B cell (primary cell): ENCODE results near the gene LAMC2. TPM values are rescaled to one million over a fixed set of nuclear protein-coding genes. Genes with fewer than 3 reads are reported as not detected.
"Not testable (repeated sequence)": the region's sequence is repeated elsewhere in the genome, so short reads cannot be mapped to it uniquely, and the experiment has no call there.

Source experiments
- ATAC-seq: fragments of 200-7000 bp; cut with Tn5 transposase; one replicate; pipeline ENCODE4 v1.10.0; 2021; ENCODE audit warnings: low read depth, mild to moderate bottlenecking, moderate number of reproducible peaks, moderate library complexity
- CTCF ChIA-PET: fragments of 350-600 bp; sonication (Branson Sonifier 250); formaldehyde crosslinking; loops from one replicate; lab custom pipeline; 2021; ENCODE audit warnings: antibody characterized with exemption, inconsistent platforms; lab: Charles Lee
- POLR2A ChIA-PET: fragments of 350-600 bp; sonication (Branson Sonifier 250); formaldehyde crosslinking; loops from one replicate; lab custom pipeline; 2021; ENCODE audit warnings: antibody characterized with exemption; lab: Charles Lee
- DNase-seq: peaks from one replicate; pipeline ENCODE4 v3.0.0; 2013
- H2AFZ ChIP-seq: 2 replicates; pipeline ENCODE4 v1.6.1; 2012; ENCODE audit warnings: mild to moderate bottlenecking, low read depth, low read length; ENCODE audit not compliant: insufficient read depth, poor library complexity, severe bottlenecking
- H3K27ac ChIP-seq, 2 donors: 1 replicate in 1 of 2; 2 replicates in 1 of 2; pipeline ENCODE4 v1.5.1; 2012 to 2013; ENCODE audit warnings: low read length in 2 of 2, mild to moderate bottlenecking in 2 of 2, moderate library complexity in 1 of 2
- H3K27me3 ChIP-seq, 4 experiments: fragments of 200-600 bp in 1 of 4; sonication (generic) in 1 of 4; replicated peaks in 1 of 4; 1 replicate in 2 of 4; 2 replicates in 2 of 4; pipeline versions ENCODE4 v1.6.1 to v1.7.0; 2013 to 2016; ENCODE audit warnings: low read length in 3 of 4, mild to moderate bottlenecking in 2 of 4, mixed read lengths in 1 of 4, moderate library complexity in 1 of 4; ENCODE audit not compliant: insufficient read depth in 4 of 4, control insufficient read depth in 3 of 4; ENCODE audit errors: control extremely low read depth in 1 of 4
- H3K36me3 ChIP-seq, 2 experiments: replicated peaks in 1 of 2; 1 replicate in 1 of 2; 2 replicates in 1 of 2; pipeline versions ENCODE4 v1.6.1 to v1.7.1; 2013; ENCODE audit warnings: low read length in 1 of 2; ENCODE audit not compliant: insufficient read depth in 2 of 2, control insufficient read depth in 1 of 2; ENCODE audit errors: control extremely low read depth in 1 of 2, extremely low read depth in 1 of 2
- H3K4me1 ChIP-seq, 2 donors: fragments of 200-600 bp in 1 of 2; sonication (generic) in 1 of 2; 1 replicate in 1 of 2; 2 replicates in 1 of 2; pipeline versions ENCODE4 v1.5.1 to v1.6.1; 2013 to 2017; ENCODE audit warnings: low read length in 2 of 2; ENCODE audit not compliant: control insufficient read depth in 2 of 2, insufficient read depth in 2 of 2
- H3K4me2 ChIP-seq: replicated peaks from 2 replicates; pipeline ENCODE3; 2012; ENCODE audit warnings: mild to moderate bottlenecking, low read depth, low read length; ENCODE audit not compliant: poor library complexity, severe bottlenecking
- H3K4me3 ChIP-seq, 5 experiments: fragments of 200-600 bp in 1 of 5; sonication (generic) in 1 of 5; 1 replicate in 3 of 5; 2 replicates in 2 of 5; pipeline versions ENCODE4 v1.5.1 to v1.7.0; 2011 to 2016; ENCODE audit warnings: low read length in 4 of 5, mild to moderate bottlenecking in 4 of 5, low read depth in 2 of 5, control low read depth in 1 of 5, moderate library complexity in 1 of 5; ENCODE audit not compliant: insufficient read depth in 1 of 5; ENCODE audit errors: control extremely low read depth in 1 of 5, extremely low read depth in 1 of 5
- H3K79me2 ChIP-seq: fragments of 200-600 bp; sonication (generic); one replicate; pipeline ENCODE4 v1.6.0; 2016; ENCODE audit warnings: low read length; ENCODE audit not compliant: control insufficient read depth, insufficient read depth
- H3K9ac ChIP-seq: fragments of 200-600 bp; sonication (generic); 2 replicates; pipeline ENCODE4 v1.6.1; 2017; ENCODE audit warnings: mild to moderate bottlenecking, low read length, moderate library complexity
- H3K9me3 ChIP-seq, 3 donors: one replicate each; pipeline versions ENCODE4 v1.6.1 to v1.7.1; 2013; ENCODE audit warnings: low read length in 2 of 3; ENCODE audit not compliant: control insufficient read depth in 2 of 3, insufficient read depth in 1 of 3; ENCODE audit errors: control extremely low read depth in 1 of 3
- H4K20me1 ChIP-seq: 2 replicates; pipeline ENCODE4 v1.6.0; 2012; ENCODE audit warnings: mild to moderate bottlenecking, low read length; ENCODE audit not compliant: insufficient read depth, control insufficient read depth, poor library complexity, severe bottlenecking
- H3K27ac Mint-ChIP-seq: one replicate; pipeline ENCODE4 v1.8.0; 2021; ENCODE audit warnings: mixed read lengths
- H3K27me3 Mint-ChIP-seq: one replicate; pipeline ENCODE4 v1.8.0; 2021; ENCODE audit warnings: mixed read lengths
- H3K4me1 Mint-ChIP-seq: one replicate; pipeline ENCODE4 v1.8.0; 2021; ENCODE audit warnings: mixed read lengths
- H3K4me3 Mint-ChIP-seq: one replicate; pipeline ENCODE4 v1.8.0; 2021; ENCODE audit warnings: mixed read lengths
- H3K9me3 Mint-ChIP-seq: one replicate; pipeline ENCODE4 v1.8.0; 2022; ENCODE audit warnings: mixed read lengths; ENCODE audit not compliant: insufficient read depth
- CTCF ChIP-seq: fragments of 200-600 bp; IDR thresholded peaks from one replicate; pipeline ENCODE4 v1.8.0; 2022; ENCODE audit warnings: antibody characterized with exemption, mild to moderate bottlenecking
- EZH2 ChIP-seq: IDR thresholded peaks from 2 replicates; pipeline ENCODE4 v1.6.1; 2012; ENCODE audit warnings: borderline replicate concordance, low read depth, mild to moderate bottlenecking, moderate library complexity, low read length; ENCODE audit not compliant: insufficient read depth, poor library complexity, severe bottlenecking
- WGBS: methylation state at CpG from one replicate; pipeline ENCODE4 v1.1.5; 2013; ENCODE audit warnings: missing lambda C conversion rate; ENCODE audit not compliant: insufficient coverage; 5-methylcytosine and 5-hydroxymethylcytosine counted together
- intact Hi-C: fragments of 100-400 bp; cut with micrococcal nuclease; formaldehyde crosslinking; loops from one replicate; pipeline ENCODE4 v1.10.0; 2022
- polyA plus RNA-seq: library from polyadenylated mRNA; depleted of rRNA; stranded (reverse); fragments of >200 nt; gene quantifications from 2 replicates; pipeline ENCODE4 v1.2.3, GENCODE V29; 2012
- total RNA-seq, 2 donors: library from RNA; stranded (reverse); fragments of 120-200 nt in 1 of 2; gene quantifications; 1 replicate in 1 of 2; 2 replicates in 1 of 2; pipeline versions ENCODE4 v1.2.3 to v1.2.4, GENCODE V29; 2013 to 2022

Gene LAMC2
- total and polyA plus RNA-seq, 2 donors (not counting 1 experiment from before 2014, with no cell fraction given): not detected

GRCh38 chr1:183273300-183273699 is 87.2 kb downstream of the LAMC2 start:
- 90% methylated on average over 5 of the region's 5 CpGs for WGBS
- CTCF ChIA-PET: no interaction called here
- Mint-ChIP-seq H3K9me3 (no peaks in the 10 kb centered on the region), H3K4me1 (no peaks in the 10 kb centered on the region), H3K27me3 (peaks cover 15% of the 10 kb centered on the region), H3K27ac (no peak overlapping the region), H3K4me3 (no peak overlapping the region)
- Histone ChIP-seq H3K4me2 (no peak overlapping the region), H3K27ac (no peak overlapping the region), H4K20me1 (no peaks in the 10 kb centered on the region), H3K9ac (no peak overlapping the region), H3K27me3 (peaks cover 0 to under 1% (median 0%) of the 10 kb centered on the region in 4 experiments), H3K9me3 (no peaks in the 10 kb centered on the region), H3K4me3 (no peak overlapping the region), H2AFZ (no peak overlapping the region), H3K79me2 (no peaks in the 10 kb centered on the region), H3K4me1 (no peaks in the 10 kb centered on the region), H3K36me3 (no peaks in the 10 kb centered on the region)
- no peak for DNase-seq
- no peak for ATAC-seq
- POLR2A ChIA-PET: no interaction called here
- intact Hi-C loops: no loop called here
- no peak for TF ChIP-seq EZH2
- no peak for TF ChIP-seq CTCF

- H3K4me1 ChIP-seq, H3K4me1 Mint-ChIP-seq, H3K9me3 ChIP-seq, DNase-seq, H3K27me3 ChIP-seq, H4K20me1 ChIP-seq, H3K4me2 ChIP-seq, H3K79me2 ChIP-seq, ATAC-seq, H3K9me3 Mint-ChIP-seq, H3K9ac ChIP-seq, H3K4me3 Mint-ChIP-seq, POLR2A ChIA-PET, H3K4me3 ChIP-seq, H2AFZ ChIP-seq, CTCF ChIA-PET, H3K36me3 ChIP-seq, intact Hi-C loops, H3K27ac ChIP-seq, H3K27ac Mint-ChIP-seq: not testable (repeated sequence)
- WGBS: no CpG with 5 or more reads among the region's 4 CpGs
- peaks cover 13% of the 10 kb centered on the region for H3K27me3 Mint-ChIP-seq
These were observed 87.9 kb downstream of the LAMC2 start for GRCh38 chr1:183273984-183274383.
